ENCODE results near the gene ZNF423.

ZNF423 gene

DNA sequence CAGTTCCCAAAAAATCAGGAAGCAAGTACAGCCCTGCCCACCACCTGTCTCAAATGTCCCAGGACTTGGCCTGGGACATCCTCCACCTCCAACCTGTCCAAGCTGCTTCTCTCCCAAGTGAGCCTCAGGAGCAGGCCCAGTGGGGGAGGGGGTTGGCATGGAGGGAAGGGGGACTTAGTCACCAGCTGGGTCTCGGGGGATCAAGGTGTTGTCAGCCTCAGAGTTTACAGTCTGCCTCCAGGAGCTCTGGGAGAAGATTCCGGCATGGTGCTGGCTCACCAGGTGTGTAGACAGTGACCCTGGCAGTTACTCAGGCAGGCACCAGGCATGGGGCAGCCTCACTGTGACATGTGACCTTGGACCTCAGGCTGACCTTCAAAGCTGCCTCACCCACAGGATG lies 19.7 kb downstream of the ZNF423 start:
- TF ChIP-seq CTCF (IDR thresholded peaks at IDR 0.05; ENCODE audit: low read depth, low read length) = no peak
- no peak for DNase-seq (ENCODE audit: extremely low read depth, low read depth)

DNA sequence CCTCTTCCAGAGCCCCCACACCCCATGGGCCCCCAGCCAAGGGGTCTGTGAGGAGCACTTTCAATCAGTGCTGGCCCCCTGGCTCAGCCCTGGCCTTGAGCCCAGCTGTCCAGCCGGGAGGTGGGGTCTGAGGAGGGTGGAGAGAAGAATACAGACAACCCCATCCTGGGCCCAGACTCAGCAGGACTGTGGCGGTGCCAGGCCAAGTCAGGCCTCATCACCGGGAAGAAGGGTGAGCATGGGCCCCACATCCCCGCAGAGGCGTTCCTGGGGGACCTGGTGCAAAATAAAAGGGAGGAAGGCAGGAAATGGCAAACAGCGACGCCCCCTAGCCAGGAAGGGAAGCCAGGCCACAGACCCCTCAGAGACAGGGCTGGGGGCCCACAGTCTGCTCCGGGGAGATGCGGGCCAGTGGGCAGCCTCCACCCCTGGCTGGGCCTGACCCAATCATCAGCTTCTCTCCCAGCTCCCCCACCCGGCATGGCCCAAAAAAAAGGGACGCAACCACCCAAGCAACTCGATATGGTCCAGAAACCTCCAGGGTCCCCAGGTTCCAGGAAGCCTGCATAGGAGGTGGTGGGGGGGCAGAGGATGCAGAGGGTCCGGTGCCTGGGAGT lies 20.6 kb downstream of the ZNF423 start:
- no peak for TF ChIP-seq CTCF (IDR thresholded peaks at IDR 0.05; ENCODE audit: low read depth, low read length)

GRCh38 chr16:49834531-49835151 lies 21.3 kb downstream of the ZNF423 start:
- DNase-seq (ENCODE audit: extremely low read depth, low read depth) = no peak
- no peak for TF ChIP-seq CTCF (IDR thresholded peaks at IDR 0.05; ENCODE audit: low read depth, low read length)

More for the DNA sequence above, 20.6 kb downstream of the ZNF423 start:
- DNase-seq (ENCODE audit: extremely low read depth, low read depth) = no peak

GRCh38 chr16:49833796-49834530 lies 21.9 kb downstream of the ZNF423 start:
- TF ChIP-seq CTCF (IDR thresholded peaks at IDR 0.05; ENCODE audit: low read depth, low read length) = no peak
- no peak for DNase-seq (ENCODE audit: extremely low read depth, low read depth)

- DNase-seq (ENCODE audit: extremely low read depth, low read depth) = no peak
- TF ChIP-seq CTCF (IDR thresholded peaks at IDR 0.05; ENCODE audit: low read depth, low read length) = no peak
These were observed 22.8 kb downstream of the ZNF423 start for GRCh38 chr16:49833085-49833484.

GRCh38 chr16:49832177-49832576 lies 23.7 kb downstream of the ZNF423 start:
- TF ChIP-seq CTCF (IDR thresholded peaks at IDR 0.05; ENCODE audit: low read depth, low read length) = no peak
- no peak for DNase-seq (ENCODE audit: extremely low read depth, low read depth)

DNA sequence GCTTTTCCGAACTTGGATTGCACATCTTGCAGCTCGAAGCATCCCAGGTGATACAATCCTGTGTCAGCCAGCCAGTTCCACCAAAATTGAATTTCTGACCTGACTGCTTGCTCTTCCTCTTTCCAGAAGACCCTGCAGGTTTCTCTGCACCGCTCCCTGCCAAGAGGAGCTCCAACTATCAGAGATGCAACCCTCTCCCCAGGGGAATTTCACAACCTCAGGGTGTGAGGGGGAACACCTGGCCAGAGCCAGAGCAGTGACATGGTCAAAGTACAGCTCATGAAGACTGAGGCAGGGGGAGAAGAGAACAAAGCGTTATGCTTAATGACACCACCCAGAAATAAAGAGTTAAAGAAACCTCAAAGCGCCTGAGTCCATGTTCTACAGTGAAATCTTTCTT lies 25.0 kb downstream of the ZNF423 start:
- DNase-seq (ENCODE audit: extremely low read depth, low read depth) = no peak
- TF ChIP-seq CTCF (IDR thresholded peaks at IDR 0.05; ENCODE audit: low read depth, low read length) = no peak

Data from AG09319 (cell line).